ENCODE data around the gene SRPK2.
"Not testable (repeated sequence)": the region's sequence is repeated elsewhere in the genome, so short reads cannot be mapped to it uniquely, and the experiment has no call there.

The SRPK2 gene

DNA sequence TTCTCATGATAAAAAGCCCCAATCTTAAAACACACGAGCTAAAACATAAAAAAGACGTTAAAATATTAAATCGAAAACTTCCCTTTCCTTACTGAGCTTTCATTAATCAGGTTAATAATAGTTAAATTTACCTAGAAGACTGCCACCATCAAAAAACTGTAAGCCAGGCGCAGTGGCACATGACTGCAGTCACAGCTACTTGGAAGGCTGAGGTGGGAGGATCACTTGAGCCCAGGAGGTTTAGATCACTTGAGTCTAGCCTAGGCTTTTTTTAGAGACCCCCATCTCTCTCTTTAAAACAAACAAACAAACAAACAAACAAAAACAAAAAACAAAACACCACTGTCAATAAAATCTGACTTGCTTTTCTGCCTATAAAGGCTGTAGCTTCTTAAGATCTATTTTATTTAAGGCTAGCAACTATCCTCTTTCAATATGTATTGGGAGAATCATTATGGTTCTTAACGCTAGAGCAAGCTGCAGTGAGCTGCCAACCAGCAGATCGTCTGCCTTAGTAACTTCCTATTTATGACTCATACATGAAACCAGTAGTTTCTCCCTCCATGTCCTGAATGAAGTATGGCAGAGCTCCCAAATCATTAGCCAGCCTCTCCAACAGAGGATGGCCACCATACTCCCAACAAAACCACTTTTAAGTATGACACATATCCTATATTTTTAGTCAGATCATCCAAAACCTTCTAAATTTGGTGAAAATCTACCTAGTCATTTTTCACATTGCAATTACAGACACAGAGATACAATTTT, 163.7 kb downstream of the SRPK2 start:
- DNase-seq (ENCODE audit: low read depth, low spot score) = peak; percentile 83

DNA sequence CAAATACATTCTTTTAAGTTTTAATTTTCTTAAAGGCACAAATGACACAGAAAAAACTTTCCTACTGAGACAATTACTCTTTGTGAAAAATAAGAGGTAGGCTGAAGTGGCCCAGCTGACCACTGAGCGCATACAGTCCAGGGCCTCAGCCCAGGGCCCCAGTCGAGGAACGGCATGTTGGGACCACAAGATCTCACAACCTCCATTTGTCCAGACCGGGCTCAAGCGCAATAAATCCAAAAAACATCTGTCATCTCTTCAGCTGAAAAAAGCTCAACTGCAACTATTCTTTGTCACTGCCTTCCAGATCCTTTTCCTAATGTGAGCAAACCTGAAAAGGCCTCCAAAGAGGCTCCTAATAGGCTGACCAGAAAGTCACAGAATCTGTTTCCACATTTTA, 165.8 kb downstream of the SRPK2 start:
- no peak for DNase-seq (ENCODE audit: low read depth, low spot score)

DNA sequence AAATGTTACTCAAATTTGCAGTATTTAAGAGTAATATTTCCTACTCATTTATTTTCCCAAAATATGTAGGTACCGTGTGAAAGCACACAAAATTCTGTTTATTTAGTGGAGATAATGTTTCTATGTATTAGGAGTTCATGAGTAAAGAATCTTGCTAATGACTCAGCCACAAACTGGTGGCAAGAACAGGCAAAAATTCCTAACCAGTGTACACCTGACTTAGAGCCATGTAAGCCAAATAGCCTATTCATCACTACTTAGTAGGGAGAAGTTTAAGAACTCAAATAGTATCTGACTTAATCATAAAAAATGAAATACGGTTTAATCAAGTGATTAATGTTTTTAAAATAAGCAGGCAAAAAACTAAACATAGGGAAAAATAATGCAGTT, 169.0 kb downstream of the SRPK2 start:
- peak; percentile 72 for DNase-seq (ENCODE audit: low read depth, low spot score)

DNA sequence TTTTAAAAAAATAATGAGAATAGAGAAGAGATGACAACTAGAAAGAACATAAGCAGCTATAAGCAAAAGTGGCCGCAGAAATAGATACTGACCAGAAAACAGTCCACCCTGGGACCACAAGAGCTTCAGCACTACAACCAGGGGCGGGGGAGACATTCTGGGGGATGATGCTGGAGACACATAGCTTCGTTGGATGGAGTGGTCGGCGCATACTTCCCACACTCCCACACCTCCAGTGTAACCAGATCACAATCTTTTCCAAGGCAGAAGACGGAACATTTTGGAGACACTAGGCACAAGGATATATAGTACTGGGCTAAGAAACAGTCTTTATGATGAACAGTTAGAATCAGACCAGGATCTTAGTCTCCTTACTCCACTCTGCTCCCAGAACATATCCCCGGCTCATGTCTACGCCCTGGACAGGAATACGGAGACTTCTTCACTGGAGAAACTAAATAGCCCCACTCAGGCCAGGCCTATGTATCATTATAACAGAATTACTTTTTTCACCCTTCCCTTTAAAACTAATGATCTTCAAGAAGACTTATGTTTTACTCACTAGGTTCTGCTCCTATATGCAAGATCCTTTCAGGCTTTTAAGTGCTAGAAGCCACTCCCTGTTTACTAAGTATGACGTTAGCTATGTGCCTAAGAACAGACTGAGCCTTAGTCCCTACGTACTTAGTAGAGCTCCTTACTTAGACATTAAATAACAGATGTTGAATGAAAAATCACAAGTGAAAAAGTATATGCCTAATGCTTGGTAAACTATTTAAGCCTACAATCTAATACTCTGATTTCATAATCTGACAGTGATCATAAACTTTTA, 169.6 kb downstream of the SRPK2 start:
- no peak for DNase-seq (ENCODE audit: low read depth, low spot score)

DNA sequence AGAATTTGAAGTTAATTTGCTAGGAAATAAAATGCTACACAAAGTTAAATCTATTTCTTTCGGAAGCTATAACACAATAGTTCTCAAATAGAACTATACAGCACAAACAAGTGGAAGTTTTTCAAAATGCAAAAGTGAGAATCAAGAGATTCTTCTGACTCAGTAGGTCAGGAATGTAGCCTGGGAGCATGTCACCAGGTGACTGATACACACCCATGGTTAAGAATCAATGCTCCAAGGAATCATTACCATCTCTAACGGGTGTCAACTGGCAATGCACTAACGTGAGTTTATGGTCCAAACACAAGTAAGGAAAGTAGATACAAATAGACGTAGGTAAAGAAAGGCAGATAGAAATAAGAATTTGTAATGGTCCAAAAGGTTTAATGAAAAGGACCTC, 170.5 kb downstream of the SRPK2 start:
- DNase-seq (ENCODE audit: low read depth, low spot score) = peak; percentile 33

DNA sequence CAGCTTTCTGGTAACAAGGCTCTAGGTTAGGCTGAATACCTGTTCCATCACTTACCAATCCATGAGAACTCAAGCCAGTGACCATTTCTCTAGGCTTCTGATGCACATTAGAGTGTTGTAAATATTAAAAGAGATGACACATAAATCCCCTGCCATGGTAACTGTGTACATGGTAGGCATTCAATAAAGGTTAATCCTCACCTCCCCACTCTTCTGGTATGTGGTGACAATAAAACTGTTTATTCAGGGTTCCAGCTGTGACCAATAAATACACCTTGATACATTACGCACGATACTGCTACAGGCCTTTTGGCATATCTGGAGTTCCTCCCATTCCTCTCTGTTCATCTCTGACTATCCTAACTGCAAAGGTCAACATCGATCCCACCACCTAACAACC, 171.9 kb downstream of the SRPK2 start:
- DNase-seq (ENCODE audit: low read depth, low spot score) = no peak

DNA sequence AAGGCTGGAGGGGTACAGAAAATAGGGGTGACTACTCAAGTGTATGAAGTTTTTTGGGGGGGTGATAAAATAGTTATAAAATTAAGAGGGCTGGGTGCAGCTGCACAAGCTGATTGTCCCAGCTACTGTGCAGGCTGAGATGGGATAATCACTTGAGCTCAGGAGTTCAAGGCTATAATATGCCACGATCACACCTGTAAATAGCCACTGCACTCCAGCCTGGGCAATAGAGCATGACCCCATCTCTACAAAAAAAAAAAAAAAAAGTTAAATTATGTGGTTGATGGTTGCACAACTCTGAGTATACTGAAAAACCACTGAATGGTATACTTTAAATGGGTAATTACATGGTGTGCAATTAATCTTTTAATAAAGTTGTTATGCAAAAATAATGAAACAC, 172.9 kb downstream of the SRPK2 start:
- DNase-seq (ENCODE audit: low read depth, low spot score) = no peak

DNA sequence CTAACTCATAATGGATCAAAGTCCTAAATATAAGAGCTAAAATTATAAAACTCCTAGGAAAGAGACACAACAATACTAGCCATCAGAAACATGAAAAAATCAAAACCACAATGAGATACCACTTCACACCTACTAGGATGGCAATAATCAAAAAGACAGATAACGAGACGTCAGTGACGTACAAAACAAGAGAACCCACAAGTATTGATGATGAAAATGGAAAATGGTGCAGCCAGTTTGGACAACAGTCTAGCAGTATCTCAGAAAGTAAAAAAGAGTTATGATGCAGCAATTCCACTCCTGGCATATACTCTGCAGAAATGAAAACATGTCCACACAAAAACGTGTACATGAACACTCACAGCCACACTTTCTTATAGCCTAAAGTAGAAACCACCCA, 173.5 kb downstream of the SRPK2 start:
- no peak for DNase-seq (ENCODE audit: low read depth, low spot score)

DNA sequence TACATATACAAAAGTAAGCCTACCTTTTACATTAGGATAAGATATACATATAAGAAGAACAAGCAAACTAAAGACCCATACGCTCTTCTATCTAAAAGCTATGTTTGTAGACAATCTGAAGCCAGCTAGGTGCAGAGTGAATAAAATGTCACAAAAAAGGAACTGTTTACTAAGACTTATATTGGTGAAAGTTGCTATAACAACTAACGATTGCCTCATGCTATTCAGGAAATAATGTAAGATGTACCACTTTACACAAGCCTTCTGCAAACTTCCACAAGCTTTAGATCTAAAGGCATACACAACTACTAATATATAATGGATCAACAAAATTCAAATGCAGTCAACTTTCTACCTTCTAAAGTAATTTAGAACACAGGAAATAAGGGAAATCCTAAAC, 175.1 kb downstream of the SRPK2 start:
- no peak for DNase-seq (ENCODE audit: low read depth, low spot score)

DNA sequence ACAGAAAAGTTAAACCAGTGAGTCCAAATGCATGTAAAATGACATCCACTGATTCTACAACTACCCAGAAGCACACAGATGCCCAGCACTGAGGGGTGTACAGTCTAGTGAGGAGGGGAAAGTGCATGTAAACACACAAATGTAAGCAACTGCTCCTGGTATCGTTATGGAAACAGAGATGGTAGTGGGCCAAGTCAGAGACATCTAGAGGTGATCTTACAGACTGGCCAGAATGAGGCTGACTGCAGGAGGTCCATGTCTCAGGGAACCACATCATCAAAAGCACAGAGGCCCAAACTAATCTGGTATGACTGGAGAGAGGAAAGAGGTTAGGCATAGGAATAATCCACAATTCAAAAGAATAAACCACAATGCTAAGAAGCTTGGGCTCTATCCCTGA, 176.5 kb downstream of the SRPK2 start:
- no peak for DNase-seq (ENCODE audit: low read depth, low spot score)

DNA sequence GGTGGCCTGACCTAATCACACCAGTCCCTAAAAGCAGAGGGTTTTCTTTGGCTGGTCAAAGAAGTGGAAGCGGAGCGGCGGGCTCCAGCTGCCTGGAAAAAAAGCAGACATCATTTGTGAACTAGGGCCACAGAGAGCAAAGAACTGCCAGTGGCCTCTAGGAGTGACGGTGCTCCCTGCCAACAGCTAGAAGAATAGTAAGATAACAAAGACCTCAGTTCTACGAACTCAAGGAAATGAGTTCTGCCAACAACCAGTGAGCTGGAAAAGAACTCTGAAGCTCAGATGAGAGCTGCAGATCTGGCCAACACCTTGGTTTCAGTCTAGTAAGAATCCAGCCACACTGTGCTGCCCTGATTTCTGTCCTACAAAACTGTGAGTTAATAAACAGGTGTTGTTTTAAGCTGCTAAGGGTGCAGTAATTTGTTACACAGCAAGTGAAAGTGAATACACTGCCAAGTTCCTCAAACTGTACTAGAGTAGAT, 178.0 kb downstream of the SRPK2 start:
- peak; percentile 48 for DNase-seq (ENCODE audit: low read depth, low spot score)

DNA sequence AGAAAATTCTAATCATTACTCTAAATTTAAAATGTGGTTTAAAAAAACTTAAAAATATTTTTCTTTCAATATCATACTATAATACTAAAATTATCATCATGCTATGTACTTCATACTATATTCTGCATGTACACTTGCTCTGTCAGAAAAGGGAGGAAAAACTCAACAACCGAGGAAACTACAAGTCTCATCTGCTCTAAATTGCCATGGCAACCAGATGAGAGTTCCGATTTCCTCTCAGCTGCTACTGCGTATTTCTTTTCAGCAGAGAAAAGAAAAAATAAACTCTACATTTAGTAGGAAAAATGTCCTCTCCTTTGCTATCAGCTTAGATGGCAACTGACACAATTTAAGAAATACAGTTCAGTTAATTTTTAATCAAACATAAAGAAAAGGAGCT, 178.9 kb downstream of the SRPK2 start:
- no peak for DNase-seq (ENCODE audit: low read depth, low spot score)

DNA sequence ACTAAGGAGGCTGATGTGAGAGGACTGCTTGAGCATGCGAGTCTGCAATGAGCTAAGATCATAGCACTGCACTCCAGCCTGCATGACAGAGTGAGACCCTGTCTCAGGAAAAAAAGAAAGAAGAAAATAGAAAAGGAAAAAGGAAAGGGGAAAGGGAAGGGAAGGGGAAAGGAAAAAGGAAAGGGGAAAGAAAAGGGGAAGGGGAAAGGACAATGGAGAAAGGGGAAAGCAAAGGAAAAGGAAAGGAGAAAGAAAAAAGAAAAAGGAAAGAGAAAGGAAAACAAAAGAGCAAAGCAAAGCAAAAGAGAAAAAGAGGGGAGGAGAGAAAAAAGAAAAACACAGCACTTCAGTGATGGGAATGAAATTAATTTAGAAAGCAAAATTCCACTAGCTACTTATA, 179.3 kb downstream of the SRPK2 start:
- DNase-seq (ENCODE audit: low read depth, low spot score) = no peak

DNA sequence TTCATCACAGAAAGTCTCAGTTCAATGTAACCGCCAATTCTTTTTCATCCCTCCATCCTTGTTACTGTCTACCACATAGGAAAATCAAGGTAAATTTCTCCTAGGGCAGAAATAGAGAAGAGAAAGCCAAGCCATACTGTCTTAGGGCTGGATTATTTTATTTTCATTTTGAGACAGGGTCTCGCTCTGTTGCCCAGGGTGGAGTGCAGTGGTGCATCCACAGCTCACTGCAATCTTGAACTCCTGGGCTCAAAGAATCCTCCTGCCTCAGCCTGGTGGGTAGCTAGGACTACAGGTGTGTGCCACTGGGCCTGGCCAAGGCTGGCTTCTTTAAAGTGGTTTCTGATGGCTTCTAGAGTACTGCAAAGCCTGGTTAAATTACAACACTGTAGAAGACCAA, 181.7 kb downstream of the SRPK2 start:
- DNase-seq (ENCODE audit: low read depth, low spot score) = no peak

DNA sequence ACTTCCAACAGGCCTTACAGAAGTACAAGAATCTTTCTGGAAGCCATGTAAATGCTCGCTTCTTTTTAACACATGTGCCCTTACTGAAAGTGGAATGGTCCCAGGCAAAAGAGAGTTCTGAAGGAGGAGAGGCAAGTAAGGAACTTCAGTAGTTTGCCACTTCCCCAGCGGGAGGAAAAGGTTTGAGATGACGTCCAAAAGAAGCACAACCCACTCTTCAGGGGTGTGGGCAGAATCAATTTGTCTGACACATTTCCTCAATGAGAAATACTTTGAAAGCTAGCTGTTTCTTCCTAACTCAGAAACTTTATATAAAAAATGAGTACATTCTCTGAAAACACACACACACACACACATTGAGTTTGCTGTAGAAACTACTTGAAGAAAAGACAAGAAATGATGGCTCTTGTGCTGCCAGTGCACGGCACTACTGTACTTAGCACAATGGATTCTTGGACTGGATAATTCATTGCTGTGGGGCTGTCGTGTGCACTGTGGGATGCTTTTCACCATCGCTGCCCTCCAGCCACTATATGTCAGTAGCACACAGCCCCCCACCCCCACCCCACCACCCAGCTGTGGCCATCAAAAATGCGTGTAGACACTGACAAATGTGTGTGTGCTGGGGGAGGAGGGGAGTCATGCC, 183.0 kb downstream of the SRPK2 start:
- no peak for DNase-seq (ENCODE audit: low read depth, low spot score)

DNA sequence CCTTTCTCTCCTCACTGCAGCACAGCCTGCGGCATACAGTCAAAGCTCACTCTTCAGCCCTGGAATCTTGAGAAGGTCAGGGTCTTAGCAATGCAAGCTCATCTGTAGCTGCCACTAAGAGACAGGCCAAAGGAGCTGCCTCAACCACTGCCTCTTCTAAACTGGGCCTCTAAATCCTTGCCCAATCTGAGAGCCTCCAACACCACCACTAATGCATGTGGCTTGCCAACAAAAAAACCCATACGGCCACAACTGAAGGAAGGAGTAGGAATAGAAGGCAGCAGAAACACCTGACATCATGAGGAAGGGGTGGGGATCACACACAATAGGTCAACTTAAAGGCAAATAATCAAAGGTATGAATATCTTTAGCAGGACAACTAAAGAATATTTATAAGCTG, 183.8 kb downstream of the SRPK2 start:
- DNase-seq (ENCODE audit: low read depth, low spot score) = no peak

DNA sequence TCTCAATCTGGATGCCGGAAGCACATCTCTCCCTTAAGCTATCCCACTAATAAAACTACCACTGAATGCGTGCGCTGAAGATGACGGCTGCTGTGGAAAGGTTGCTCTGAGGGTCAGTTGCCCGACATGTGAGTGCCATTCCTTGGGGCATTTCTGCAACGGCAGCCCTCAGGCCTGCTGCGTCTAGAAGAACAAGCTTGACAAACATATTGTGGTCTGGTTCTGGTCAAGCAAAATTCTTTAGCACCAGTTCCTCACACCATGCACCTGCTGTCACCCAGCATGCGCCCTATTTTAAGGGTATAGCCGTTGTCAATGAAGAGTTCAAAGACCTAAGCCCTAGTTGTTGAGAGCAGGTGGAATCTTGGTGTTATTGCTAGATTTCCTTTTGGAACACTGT, 184.2 kb downstream of the SRPK2 start:
- DNase-seq (ENCODE audit: low read depth, low spot score) = no peak

DNA sequence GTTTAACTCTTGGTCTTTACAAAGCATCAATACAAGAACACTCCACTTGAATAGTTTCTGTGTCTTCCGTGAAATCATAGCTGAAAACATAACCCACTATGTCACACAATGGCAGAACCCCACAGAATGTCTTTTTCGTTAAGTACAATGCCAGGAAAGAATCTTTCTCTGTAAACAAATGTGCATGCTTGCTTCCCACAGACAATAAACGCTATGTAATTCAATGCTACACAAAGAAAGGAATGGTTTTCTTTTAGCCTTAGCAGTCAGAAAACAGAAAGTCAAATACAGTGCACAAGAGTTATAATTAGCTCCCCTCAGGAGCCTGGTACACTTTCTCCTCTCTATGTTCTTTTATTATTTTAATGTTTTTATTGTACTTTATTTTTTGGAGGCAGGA, 186.1 kb downstream of the SRPK2 start:
- peak; percentile 50 for DNase-seq (ENCODE audit: low read depth, low spot score)

DNA sequence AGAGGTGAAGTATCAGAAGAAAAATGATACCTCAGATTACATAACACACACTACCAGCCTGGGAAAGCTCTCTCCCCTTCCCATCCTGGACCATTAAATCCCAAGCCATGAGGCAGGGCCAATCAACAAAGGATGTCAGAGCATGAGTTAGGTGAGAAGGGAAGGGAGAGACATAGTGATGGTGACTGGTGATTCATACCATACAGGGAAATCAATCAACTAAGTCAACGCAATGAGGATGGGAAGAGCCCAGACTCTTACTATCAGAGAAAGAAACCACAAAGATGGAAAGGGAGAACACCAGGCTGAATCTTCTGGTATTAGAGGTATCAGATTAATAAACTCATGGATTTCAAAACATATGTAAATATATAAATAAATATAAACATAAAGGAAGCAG, 189.3 kb downstream of the SRPK2 start:
- no peak for DNase-seq (ENCODE audit: low read depth, low spot score)

DNA sequence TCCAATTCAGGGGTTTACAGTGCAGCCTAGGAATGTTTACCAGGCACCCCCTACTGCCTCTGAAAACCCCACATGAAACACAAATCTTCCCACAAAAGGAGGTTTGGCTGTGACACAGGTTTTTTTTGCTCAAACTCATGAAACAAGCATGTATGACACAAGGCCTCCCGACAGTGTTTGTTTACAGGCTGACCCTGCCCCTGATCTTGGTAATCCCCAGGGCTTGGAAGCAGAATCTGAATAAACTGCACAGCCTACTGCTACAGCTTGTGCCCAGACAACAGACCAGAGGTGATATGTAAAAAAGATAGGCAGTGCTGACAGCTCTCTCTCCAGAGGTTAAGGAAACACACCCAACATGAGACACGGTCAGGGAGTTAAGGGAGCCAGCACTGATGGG, 190.5 kb downstream of the SRPK2 start:
- DNase-seq (ENCODE audit: low read depth, low spot score) = peak; percentile 94

DNA sequence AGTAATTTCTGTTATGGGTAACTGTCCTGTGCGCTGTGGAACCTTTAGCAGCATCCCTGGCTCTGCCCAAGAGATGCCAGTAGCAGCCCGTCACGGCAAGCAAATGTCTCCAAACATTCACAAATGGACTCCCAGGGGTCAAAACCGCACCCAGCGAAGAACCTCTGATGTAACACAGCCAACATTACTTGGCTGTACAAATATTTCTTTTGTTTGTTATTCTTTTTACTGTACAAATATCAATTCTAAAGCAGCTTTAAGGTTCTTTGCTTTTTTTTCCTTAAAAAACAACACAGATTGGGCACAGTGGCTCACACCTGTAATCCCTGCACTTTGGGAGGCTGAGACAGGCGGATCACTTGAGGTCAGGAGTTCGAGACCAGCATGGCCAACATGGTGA, 192.2 kb downstream of the SRPK2 start:
- DNase-seq (ENCODE audit: low read depth, low spot score) = peak; percentile 58

DNA sequence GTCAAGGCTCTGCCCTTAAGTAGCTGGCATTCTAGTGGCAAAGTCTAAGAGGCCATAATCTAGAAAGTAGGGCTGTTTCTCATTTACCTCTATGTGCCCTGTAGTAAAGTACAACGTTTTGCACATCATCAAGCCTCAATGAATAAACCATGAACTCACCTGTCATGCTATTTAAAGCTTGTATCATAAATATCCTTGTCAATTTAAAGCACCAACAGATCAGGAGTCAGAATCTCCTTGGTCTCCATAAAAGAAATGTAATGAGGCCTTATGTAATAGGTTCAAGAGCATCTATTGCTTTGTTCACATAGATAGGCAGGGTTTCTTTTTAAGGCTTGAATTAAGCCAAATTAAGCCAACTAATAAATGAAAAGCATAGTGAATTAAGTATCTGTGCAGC, 192.8 kb downstream of the SRPK2 start:
- DNase-seq (ENCODE audit: low read depth, low spot score) = no peak

DNA sequence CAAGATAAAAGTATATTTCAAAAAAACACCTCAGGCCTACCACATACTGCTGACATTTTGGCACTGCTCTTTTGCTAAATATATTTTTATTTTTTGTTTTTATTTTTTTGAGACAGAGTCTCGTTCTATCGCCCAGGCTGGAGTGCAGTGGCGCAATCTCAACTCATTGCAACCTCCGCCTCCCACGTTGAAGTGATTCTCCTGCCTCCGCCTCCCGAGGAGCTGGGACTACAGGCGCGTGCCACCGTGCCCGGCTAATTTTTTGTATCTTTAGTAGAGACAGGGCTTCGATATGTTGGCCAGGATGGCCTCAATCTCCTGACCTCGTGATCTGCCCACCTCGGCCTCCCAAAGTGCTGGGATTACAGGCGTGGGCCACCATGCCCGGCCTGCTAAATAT, 193.8 kb downstream of the SRPK2 start:
- DNase-seq (ENCODE audit: low read depth, low spot score) = not testable (repeated sequence)

Measured in astrocyte of the hippocampus (primary cell).